Ishikawa (cell line): Measurements from ENCODE around the gene THADA.

Experiments
- CEBPB ChIP-seq: IDR thresholded peaks from 2 replicates; pipeline ENCODE4 v1.6.1; 2012
- CREB1 ChIP-seq: IDR thresholded peaks from 2 replicates; pipeline ENCODE4 v1.6.1; 2012; ENCODE audit warnings: low read depth
- EGR1 ChIP-seq: IDR thresholded peaks from 2 replicates; pipeline ENCODE4 v1.6.1; 2012
- EP300 ChIP-seq: IDR thresholded peaks from 2 replicates; pipeline ENCODE4 v1.6.1; 2012; ENCODE audit warnings: borderline replicate concordance
- MAX ChIP-seq: IDR thresholded peaks from 2 replicates; pipeline ENCODE4 v1.6.1; 2012
- NFIC ChIP-seq: IDR thresholded peaks from 2 replicates; pipeline ENCODE4 v1.6.1; 2012
- RAD21 ChIP-seq: IDR thresholded peaks from 2 replicates; pipeline ENCODE4 v1.6.1; 2012; ENCODE audit warnings: low read depth
- REST ChIP-seq: IDR thresholded peaks from 2 replicates; pipeline ENCODE4 v1.6.1; 2012; ENCODE audit warnings: low read depth, mild to moderate bottlenecking
- TAF1 ChIP-seq: IDR thresholded peaks from 2 replicates; pipeline ENCODE4 v1.6.1; 2012; ENCODE audit warnings: low read depth, mild to moderate bottlenecking
- TCF12 ChIP-seq: IDR thresholded peaks from 2 replicates; pipeline ENCODE4 v1.6.1; 2012; ENCODE audit warnings: low read depth
- TEAD4 ChIP-seq: IDR thresholded peaks from 2 replicates; pipeline ENCODE4 v1.6.1; 2012
- USF1 ChIP-seq: IDR thresholded peaks from 2 replicates; pipeline ENCODE4 v1.6.1; 2012

GRCh38 chr2:43219383-43220228 is 376.2 kb downstream of the THADA start:
- 0 out of 2 replicates have a peak, but pooled peaks have one; percentile 47 for TF ChIP-seq EGR1
- peak; percentile 40; the same call in 1 of the 2 replicates for TF ChIP-seq EP300
- TF ChIP-seq REST: no peak
- TF ChIP-seq RAD21: peak; percentile 7; the same call in 1 of the 2 replicates
- TF ChIP-seq CEBPB: no peak
- peak; percentile 56; the same call in 1 of the 2 replicates for TF ChIP-seq MAX
- no peak; the same call in 1 of the 2 replicates for TF ChIP-seq TAF1
- peak; percentile 18; the same call in 1 of the 2 replicates for TF ChIP-seq TEAD4
- TF ChIP-seq NFIC: peak; percentile 73
- TF ChIP-seq USF1: no peak
- TF ChIP-seq TCF12: peak; percentile 44; the same call in 1 of the 2 replicates
- no peak for TF ChIP-seq CREB1
